HG03280 (cell line): Measurements from ENCODE around the gene SLC44A2.

Experiments used
- ATAC-seq: cut with Tn5 transposase; IDR thresholded peaks from one replicate; pipeline ENCODE4 v1.9.1; 2021; ENCODE audit warnings: mild to moderate bottlenecking, moderate library complexity; ENCODE audit not compliant: unreplicated experiment

The SLC44A2 gene

GRCh38 chr19:10625003-10625761 is at the start of gene SLC44A2:
TSS of gene SLC44A2 (plus strand) at chr19:10625553. CDS start at chr19:10625634, 81 bp downstream.
- no peak for ATAC-seq

GRCh38 chr19:10577951-10578350 is 47.4 kb upstream of the SLC44A2 start:
- ATAC-seq = no peak

GRCh38 chr19:10580979-10581631 is 44.2 kb upstream of the SLC44A2 start:
- no peak for ATAC-seq

- no peak for ATAC-seq
Observed at GRCh38 chr19:10582091-10582490, 43.3 kb upstream of the SLC44A2 start.

GRCh38 chr19:10583036-10583776 is 42.1 kb upstream of the SLC44A2 start:
- ATAC-seq = no peak

- no peak for ATAC-seq
Observed at GRCh38 chr19:10586396-10586795, 39.0 kb upstream of the SLC44A2 start.

- no peak for ATAC-seq
Observed at GRCh38 chr19:10587022-10587838, 38.1 kb upstream of the SLC44A2 start, which contains the start of gene AP1M2. TSS of gene AP1M2 (minus strand) at chr19:10587312. CDS start at chr19:10587231, 81 bp downstream.

GRCh38 chr19:10587839-10588150 is 37.6 kb upstream of the SLC44A2 start:
- no peak for ATAC-seq

- ATAC-seq = no peak
Observed at GRCh38 chr19:10593148-10593547, 32.2 kb upstream of the SLC44A2 start.

- ATAC-seq = no peak
Observed at GRCh38 chr19:10593820-10594637, 31.3 kb upstream of the SLC44A2 start.

- no peak for ATAC-seq
Observed at GRCh38 chr19:10600149-10600548, 25.2 kb upstream of the SLC44A2 start.

- no peak for ATAC-seq
Observed at GRCh38 chr19:10601999-10602329, 23.4 kb upstream of the SLC44A2 start.

- peak; percentile 72 for ATAC-seq
Observed at GRCh38 chr19:10602330-10603083, 22.8 kb upstream of the SLC44A2 start.

- no peak for ATAC-seq
Observed at GRCh38 chr19:10603084-10603872, 22.1 kb upstream of the SLC44A2 start.

- ATAC-seq = no peak
Observed at GRCh38 chr19:10603873-10604459, 21.4 kb upstream of the SLC44A2 start.

GRCh38 chr19:10604460-10604980 is 20.8 kb upstream of the SLC44A2 start:
- ATAC-seq = no peak

- ATAC-seq = no peak
Observed at GRCh38 chr19:10611907-10612306, 13.4 kb upstream of the SLC44A2 start.

GRCh38 chr19:10612499-10613119 is 12.7 kb upstream of the SLC44A2 start:
- no peak for ATAC-seq
